ENCODE results near the gene VMA21.

Gene VMA21, protein sequence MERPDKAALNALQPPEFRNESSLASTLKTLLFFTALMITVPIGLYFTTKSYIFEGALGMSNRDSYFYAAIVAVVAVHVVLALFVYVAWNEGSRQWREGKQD

DNA sequence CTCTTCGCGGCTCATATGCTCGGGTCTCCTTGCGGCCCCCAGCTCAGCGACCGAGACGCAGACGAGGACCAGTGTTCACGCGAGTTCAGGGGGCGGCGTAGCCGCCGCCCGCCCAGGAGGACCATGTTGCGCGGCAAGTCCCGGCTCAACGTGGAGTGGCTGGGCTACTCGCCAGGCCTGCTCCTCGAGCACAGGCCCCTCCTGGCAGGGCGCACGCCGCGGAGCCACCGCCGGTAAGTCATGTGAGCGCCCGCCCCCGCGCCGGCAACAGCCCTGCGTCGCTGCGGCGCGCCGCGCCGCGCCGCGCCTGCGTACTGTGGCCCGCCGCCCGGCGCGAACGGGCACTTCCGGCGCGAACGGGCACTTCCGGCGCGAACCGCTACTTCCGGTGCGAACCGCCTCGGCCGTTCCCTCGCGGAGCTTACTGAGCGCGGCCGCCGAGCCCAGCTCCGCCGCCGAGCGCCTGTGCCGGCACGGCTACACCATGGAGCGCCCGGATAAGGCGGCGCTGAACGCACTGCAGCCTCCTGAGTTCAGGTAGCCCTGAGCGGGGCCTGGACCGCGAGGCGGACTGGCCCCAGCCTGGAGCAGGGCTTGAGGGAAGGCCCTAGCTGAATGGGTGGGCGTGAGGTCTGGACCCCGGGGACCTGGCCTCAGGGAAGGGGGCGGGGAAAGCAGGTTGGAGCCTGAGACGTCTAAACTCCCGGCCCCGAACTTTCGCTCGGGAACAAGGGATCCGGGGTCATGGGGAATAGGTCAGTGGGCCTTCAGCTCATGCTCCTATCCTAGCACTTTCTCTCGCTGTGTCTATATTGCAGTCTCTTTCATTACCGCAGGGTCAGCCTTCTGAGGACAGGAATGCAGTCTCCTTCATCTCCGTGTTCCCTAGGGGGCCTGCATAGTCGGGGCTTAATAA, at the start of gene VMA21:
Gene VMA21, plus strand, starts transcription at position 382 of the 916 bp plus-strand sequence. Its CDS starts 103 bp downstream, at position 485.
- Histone ChIP-seq H3K9me3 (ENCODE audit: control insufficient read depth, insufficient read depth, low read depth, low read length) (no peaks in the 10 kb centered on the region; the same call in 1 of the 2 replicates), H3K4me1 (ENCODE audit: control insufficient read depth, insufficient read depth, low read length) (no peaks in the 10 kb centered on the region), H3K27ac (ENCODE audit: low read depth, low read length) (peak within 1 kb of the TSS; percentile 79; the same call in 1 of the 2 replicates), H3K4me3 (ENCODE audit: low read depth, low read length) (peak within 1 kb of the TSS; percentile 83), H3K27me3 (ENCODE audit: control insufficient read depth, insufficient read depth, low read length) (no peaks in the 10 kb centered on the region), H3K36me3 (ENCODE audit: control insufficient read depth, insufficient read depth, low read length) (no peaks in the 10 kb centered on the region), H3K9ac (ENCODE audit: low read length) (peak within 1 kb of the TSS; percentile 93)

DNA sequence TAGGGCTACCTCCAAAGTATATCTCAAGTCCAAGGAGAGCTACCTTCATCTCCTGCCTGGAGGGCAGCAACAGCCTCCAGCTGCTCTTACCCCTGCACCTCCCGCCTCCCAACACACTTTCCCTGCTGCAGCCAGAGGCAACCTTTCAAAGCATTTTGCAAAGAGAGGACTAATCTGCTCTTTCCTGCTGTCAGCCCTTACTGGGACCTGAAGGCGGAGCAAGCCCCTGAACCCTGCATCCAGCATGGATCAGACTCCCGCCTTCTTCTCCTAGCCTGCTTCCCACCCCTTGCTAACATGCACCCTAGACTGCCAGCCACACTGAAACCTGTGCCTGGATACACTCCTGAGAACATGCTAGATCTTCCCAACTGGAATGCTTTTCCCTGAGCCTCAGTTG, 37.7 kb upstream of the VMA21 start:
- Histone ChIP-seq H3K4me1 (ENCODE audit: control insufficient read depth, insufficient read depth, low read length) (peaks cover 12% of the 10 kb centered on the region), H3K27ac (ENCODE audit: low read depth, low read length) (no peak overlapping the region), H3K36me3 (ENCODE audit: control insufficient read depth, insufficient read depth, low read length) (no peaks in the 10 kb centered on the region), H3K9me3 (ENCODE audit: control insufficient read depth, insufficient read depth, low read depth, low read length) (no peaks in the 10 kb centered on the region), H3K4me3 (ENCODE audit: low read depth, low read length) (peak overlapping the region; percentile 55; the same call in 1 of the 2 replicates), H3K9ac (ENCODE audit: low read length) (no peak overlapping the region), H3K27me3 (ENCODE audit: control insufficient read depth, insufficient read depth, low read length) (peaks cover 16% of the 10 kb centered on the region)

DNA sequence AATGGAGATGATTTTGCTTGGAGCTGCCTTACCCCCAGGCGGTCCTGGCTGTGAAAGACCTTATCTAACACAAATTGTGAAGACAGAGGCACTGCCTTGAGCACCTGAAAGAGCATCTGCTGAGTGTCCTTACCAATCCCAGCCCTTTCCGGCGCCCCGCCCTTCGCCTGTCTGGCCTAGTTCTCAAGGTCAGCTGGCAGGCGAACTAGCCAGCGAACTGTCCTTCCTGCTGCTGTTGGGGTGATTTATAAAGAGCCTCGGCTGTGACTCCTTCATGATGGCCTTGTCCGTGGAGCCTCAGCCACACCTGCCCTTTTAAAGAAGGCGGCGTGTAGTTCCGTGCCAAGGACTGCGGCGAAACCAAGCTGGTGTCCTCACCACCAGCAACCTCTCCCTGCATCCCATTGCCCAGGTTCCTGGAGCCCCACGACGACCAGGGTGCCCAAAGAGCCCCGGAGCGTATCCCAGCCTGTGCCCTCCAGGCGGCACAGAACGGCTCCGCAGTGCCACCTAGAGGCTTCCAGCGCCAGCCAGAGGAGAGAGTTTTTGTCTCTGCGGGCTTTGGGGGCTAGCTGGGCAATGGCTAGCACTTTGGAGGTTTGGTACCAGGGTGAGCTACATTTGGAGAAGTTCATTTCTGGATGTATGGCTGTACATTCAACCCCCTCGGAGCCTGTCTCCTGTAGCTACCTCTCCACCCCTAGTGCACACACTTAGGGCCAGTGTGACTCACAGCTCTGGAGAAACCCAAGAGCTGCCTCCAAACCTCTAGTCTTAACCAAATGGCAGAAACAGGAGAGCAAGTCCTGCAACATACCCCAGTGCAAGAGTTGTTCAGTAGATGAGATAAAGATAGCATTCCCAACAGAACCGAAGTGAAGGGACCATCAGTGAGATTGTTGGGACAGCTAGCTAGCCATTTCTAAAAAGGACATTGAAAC, 36.8 kb upstream of the VMA21 start:
- no peak overlapping the region for H3K27ac ChIP-seq (ENCODE audit: low read depth, low read length)
- H3K36me3 ChIP-seq (ENCODE audit: control insufficient read depth, insufficient read depth, low read length) = no peaks in the 10 kb centered on the region
- H3K9me3 ChIP-seq (ENCODE audit: control insufficient read depth, insufficient read depth, low read depth, low read length) = no peaks in the 10 kb centered on the region
- peak overlapping the region; percentile 55 for H3K4me3 ChIP-seq (ENCODE audit: low read depth, low read length)
- peaks cover 13% of the 10 kb centered on the region for H3K27me3 ChIP-seq (ENCODE audit: control insufficient read depth, insufficient read depth, low read length)
- H3K9ac ChIP-seq (ENCODE audit: low read length) = no peak overlapping the region
- H3K4me1 ChIP-seq (ENCODE audit: control insufficient read depth, insufficient read depth, low read length) = peaks cover 12% of the 10 kb centered on the region

DNA sequence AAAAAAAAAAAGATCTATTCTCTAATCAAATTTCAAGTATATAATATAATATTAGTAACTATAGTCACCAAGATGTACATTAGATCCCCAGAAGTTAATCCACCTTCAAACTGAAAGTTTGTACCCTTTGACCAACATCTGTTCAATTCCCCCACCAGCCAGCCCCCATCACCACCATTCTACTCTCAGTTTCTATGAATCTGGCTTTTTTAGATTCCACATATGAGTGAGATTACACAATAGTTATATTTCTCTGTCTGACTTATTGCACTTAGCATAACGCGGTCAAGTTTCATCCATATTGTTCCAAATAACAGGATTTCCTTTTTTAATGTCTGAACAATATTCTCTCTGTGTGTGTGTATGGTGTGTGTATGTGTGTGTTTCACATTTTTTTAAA, 33.7 kb upstream of the VMA21 start:
- Histone ChIP-seq H3K36me3 (ENCODE audit: control insufficient read depth, insufficient read depth, low read length) (no peaks in the 10 kb centered on the region), H3K9me3 (ENCODE audit: control insufficient read depth, insufficient read depth, low read depth, low read length) (no peaks in the 10 kb centered on the region), H3K27ac (ENCODE audit: low read depth, low read length) (no peak overlapping the region), H3K9ac (ENCODE audit: low read length) (no peak overlapping the region), H3K4me3 (ENCODE audit: low read depth, low read length) (no peak overlapping the region), H3K4me1 (ENCODE audit: control insufficient read depth, insufficient read depth, low read length) (peaks cover 12% of the 10 kb centered on the region), H3K27me3 (ENCODE audit: control insufficient read depth, insufficient read depth, low read length) (peaks cover 13% of the 10 kb centered on the region; the same call in 1 of the 2 replicates)

DNA sequence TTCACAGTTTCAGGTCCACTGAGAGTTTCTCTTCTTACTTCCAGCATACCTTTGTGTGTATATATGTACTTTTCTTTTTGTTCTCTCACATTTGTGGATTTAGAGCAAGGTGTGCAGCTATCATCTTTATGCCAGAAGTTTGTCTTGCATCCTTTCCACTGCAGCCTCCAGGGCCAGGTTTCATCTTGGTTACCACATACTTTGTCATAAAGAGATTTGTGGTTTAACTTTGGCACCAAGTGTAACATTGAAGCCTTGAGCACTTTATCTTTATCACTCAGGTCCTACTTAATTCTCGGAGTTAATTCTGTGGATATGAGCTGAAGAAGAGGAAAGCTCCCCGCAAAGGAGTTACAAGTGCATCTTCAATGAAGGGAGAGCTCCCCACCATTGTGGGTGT, 31.4 kb upstream of the VMA21 start:
- no peak overlapping the region for H3K9ac ChIP-seq (ENCODE audit: low read length)
- no peak overlapping the region for H3K4me3 ChIP-seq (ENCODE audit: low read depth, low read length)
- peaks cover 5% of the 10 kb centered on the region; the same call in 1 of the 2 replicates for H3K9me3 ChIP-seq (ENCODE audit: control insufficient read depth, insufficient read depth, low read depth, low read length)
- H3K27me3 ChIP-seq (ENCODE audit: control insufficient read depth, insufficient read depth, low read length) = peaks cover 6% of the 10 kb centered on the region
- no peaks in the 10 kb centered on the region for H3K4me1 ChIP-seq (ENCODE audit: control insufficient read depth, insufficient read depth, low read length)
- H3K27ac ChIP-seq (ENCODE audit: low read depth, low read length) = no peak overlapping the region
- H3K36me3 ChIP-seq (ENCODE audit: control insufficient read depth, insufficient read depth, low read length) = no peaks in the 10 kb centered on the region

DNA sequence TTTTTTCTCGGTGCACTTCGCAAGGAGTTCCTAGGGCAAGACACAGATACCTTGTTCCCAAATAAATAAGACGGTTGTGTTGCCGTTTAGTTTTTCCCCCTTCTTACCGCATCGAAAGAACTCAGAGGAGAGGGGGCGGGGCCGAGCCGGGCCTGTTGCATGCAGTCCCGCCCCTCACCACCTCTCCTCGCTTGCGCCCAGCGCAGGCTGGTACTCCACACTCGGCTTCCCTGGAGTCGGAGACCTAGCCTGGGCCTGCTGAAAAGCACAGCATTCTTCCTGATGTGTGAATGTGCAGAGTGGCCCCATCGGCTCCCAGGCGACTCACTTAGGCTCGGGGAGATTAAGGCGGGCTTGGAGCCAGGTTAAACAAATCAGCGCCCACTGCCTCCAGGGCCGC, 26.1 kb upstream of the VMA21 start:
- Histone ChIP-seq H3K36me3 (ENCODE audit: control insufficient read depth, insufficient read depth, low read length) (no peaks in the 10 kb centered on the region), H3K9me3 (ENCODE audit: control insufficient read depth, insufficient read depth, low read depth, low read length) (peaks cover 5% of the 10 kb centered on the region; the same call in 1 of the 2 replicates), H3K9ac (ENCODE audit: low read length) (no peak overlapping the region), H3K4me1 (ENCODE audit: control insufficient read depth, insufficient read depth, low read length) (no peaks in the 10 kb centered on the region), H3K27me3 (ENCODE audit: control insufficient read depth, insufficient read depth, low read length) (peaks cover 10% of the 10 kb centered on the region), H3K27ac (ENCODE audit: low read depth, low read length) (no peak overlapping the region), H3K4me3 (ENCODE audit: low read depth, low read length) (no peak overlapping the region)

DNA sequence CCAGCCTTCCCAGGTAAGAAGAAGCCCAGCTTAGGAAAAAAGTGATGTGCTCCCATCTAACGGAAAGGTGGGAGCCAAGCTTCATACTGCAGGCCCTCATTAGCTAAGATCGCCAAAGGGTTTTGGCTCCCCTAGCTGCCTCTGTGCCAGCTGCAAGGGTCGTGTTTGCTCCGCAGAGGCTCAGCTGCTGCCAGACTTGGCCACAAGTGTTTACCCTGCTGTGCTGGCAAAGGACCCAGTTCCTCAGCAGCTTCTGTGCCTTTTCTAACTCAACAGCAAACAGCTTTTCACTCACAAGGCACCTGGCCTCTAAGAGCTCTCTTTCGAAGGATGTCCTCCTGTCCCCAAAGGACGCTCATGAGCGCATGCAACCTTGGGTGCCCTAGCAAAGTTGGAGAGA, 12.2 kb upstream of the VMA21 start:
- no peak overlapping the region for H3K4me3 ChIP-seq (ENCODE audit: low read depth, low read length)
- H3K9me3 ChIP-seq (ENCODE audit: control insufficient read depth, insufficient read depth, low read depth, low read length) = no peaks in the 10 kb centered on the region; the same call in 1 of the 2 replicates
- no peaks in the 10 kb centered on the region for H3K4me1 ChIP-seq (ENCODE audit: control insufficient read depth, insufficient read depth, low read length)
- no peaks in the 10 kb centered on the region for H3K36me3 ChIP-seq (ENCODE audit: control insufficient read depth, insufficient read depth, low read length)
- H3K27ac ChIP-seq (ENCODE audit: low read depth, low read length) = no peak overlapping the region
- H3K27me3 ChIP-seq (ENCODE audit: control insufficient read depth, insufficient read depth, low read length) = peaks cover 18% of the 10 kb centered on the region; the same call in 1 of the 2 replicates
- H3K9ac ChIP-seq (ENCODE audit: low read length) = no peak overlapping the region

DNA sequence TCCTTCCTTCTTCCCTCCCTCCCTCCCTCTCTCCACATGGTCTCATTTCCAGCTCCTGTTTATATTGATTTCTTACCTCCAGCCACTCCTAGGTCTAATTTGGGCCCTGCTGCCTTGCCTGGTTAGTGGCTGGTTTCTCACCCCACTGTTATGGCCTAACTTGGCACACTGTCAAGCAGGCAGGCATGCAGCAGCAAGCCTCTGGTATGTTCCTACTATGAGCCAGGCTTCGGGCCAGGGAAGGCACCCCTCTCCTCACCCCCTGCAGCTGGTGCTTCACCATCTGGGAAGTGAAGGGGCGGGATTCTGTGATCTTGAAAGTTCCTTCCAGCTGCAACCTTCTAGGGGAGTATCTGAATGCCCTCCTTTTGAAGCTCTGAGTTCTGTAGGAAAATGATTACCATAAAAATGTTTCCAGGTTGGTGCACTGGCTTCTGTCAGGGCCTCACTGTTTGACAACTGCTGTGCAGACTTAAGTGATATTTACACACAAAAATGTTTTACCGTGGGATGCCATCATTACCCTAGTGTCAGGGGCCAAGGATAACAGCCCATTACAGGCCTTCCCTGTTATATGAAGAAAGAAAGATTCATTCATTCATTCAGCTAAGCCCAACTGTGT, 10.1 kb upstream of the VMA21 start:
- no peak overlapping the region for H3K27ac ChIP-seq (ENCODE audit: low read depth, low read length)
- H3K4me1 ChIP-seq (ENCODE audit: control insufficient read depth, insufficient read depth, low read length) = no peaks in the 10 kb centered on the region
- peaks cover 2% of the 10 kb centered on the region; the same call in 1 of the 2 replicates for H3K9me3 ChIP-seq (ENCODE audit: control insufficient read depth, insufficient read depth, low read depth, low read length)
- no peaks in the 10 kb centered on the region for H3K36me3 ChIP-seq (ENCODE audit: control insufficient read depth, insufficient read depth, low read length)
- H3K27me3 ChIP-seq (ENCODE audit: control insufficient read depth, insufficient read depth, low read length) = peaks cover 18% of the 10 kb centered on the region; the same call in 1 of the 2 replicates
- no peak overlapping the region for H3K9ac ChIP-seq (ENCODE audit: low read length)
- no peak overlapping the region for H3K4me3 ChIP-seq (ENCODE audit: low read depth, low read length)

DNA sequence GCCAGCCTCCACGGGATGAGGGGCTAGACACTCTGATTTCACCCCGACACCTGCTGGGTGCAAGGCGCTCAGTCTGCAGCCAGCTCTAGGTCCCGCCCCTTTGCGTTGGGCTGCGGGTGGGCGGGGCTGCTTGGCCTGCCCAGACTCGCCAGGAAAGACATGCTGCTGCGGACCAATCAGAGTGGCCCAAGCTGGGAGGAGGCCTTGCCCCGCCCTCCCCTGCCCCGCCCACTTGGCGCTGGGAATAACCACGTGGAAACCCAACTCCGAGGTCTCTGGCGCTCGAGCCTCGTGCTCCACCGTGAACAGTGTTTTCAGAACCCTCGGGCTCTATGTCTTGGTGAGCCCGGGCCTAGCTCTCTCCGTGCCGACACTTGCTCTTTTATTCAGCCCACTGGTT, 5.3 kb upstream of the VMA21 start:
- Histone ChIP-seq H3K4me1 (ENCODE audit: control insufficient read depth, insufficient read depth, low read length) (no peaks in the 10 kb centered on the region), H3K9ac (ENCODE audit: low read length) (no peak overlapping the region), H3K27me3 (ENCODE audit: control insufficient read depth, insufficient read depth, low read length) (no peaks in the 10 kb centered on the region), H3K9me3 (ENCODE audit: control insufficient read depth, insufficient read depth, low read depth, low read length) (peaks cover 2% of the 10 kb centered on the region; the same call in 1 of the 2 replicates), H3K4me3 (ENCODE audit: low read depth, low read length) (no peak overlapping the region), H3K36me3 (ENCODE audit: control insufficient read depth, insufficient read depth, low read length) (no peaks in the 10 kb centered on the region), H3K27ac (ENCODE audit: low read depth, low read length) (no peak overlapping the region)

DNA sequence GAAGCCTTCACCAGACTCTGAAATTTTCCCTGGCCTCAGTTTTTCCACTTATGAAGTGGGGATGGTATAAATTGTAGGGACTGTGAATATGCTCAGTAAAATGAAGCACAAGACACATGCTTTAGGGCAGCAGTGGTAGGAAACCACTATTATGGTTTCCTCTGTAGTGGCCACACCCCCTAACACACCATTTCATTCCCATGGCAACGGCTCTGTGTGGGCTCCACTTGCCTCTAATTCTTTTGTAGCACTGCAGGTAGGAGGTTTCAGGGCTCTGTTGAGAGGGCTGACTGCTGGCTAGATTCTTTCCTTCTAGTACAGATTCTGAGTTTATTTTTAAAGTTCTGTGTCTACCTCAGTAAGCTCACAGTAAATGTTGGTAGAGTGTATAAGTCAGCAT, 3.5 kb upstream of the VMA21 start:
- Histone ChIP-seq H3K36me3 (ENCODE audit: control insufficient read depth, insufficient read depth, low read length) (no peaks in the 10 kb centered on the region), H3K27me3 (ENCODE audit: control insufficient read depth, insufficient read depth, low read length) (no peaks in the 10 kb centered on the region), H3K9ac (ENCODE audit: low read length) (no peak overlapping the region), H3K9me3 (ENCODE audit: control insufficient read depth, insufficient read depth, low read depth, low read length) (peaks cover 2% of the 10 kb centered on the region; the same call in 1 of the 2 replicates), H3K4me1 (ENCODE audit: control insufficient read depth, insufficient read depth, low read length) (no peaks in the 10 kb centered on the region), H3K27ac (ENCODE audit: low read depth, low read length) (no peak overlapping the region), H3K4me3 (ENCODE audit: low read depth, low read length) (no peak overlapping the region)

All from HUES6 (cell line).